ENCODE data around the gene VSTM5. TPM values are rescaled to one million over a fixed set of nuclear protein-coding genes. Genes with fewer than 3 reads are reported as not detected.

VSTM5 gene
- total and polyA plus RNA-seq, 4 donors: 0.05 TPM; not detected in 3

DNA sequence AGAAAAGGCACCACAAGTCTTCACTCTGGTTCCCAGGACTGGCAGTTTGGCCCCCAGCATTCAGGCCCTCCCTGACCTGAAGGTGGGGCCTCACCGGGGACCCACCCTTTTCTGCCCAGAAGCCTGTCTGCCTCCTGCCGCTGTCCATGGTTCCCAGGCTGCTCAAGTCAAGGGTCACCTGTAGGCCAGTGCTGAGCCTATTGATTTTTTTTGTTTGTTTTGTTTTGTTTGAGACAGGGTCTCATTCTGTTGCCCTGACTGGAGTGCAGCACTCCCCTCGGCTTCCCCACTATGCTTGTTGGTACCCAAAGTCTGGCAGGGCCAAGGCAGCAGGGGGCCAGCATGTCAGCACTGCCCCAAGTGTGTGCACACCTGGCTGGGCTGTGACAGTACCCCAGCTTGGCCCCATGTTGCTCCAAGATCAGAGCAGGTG, 77.4 kb downstream of the VSTM5 start:
- Histone ChIP-seq H3K4me3 (ENCODE audit: low read depth in 1 of 3, low read length in 3 of 3) (no peak overlapping the region), H3K27ac (ENCODE audit: low read depth in 1 of 2, low read length in 2 of 2) (no peak overlapping the region), H3K9me3 (ENCODE audit: control insufficient read depth in 4 of 4, low read length in 3 of 4) (no peaks in the 10 kb centered on the region), H3K36me3 (ENCODE audit: control insufficient read depth in 4 of 4, insufficient read depth in 3 of 4, low read depth in 1 of 4, low read length in 3 of 4) (peaks cover 0 to 2% (median 0%) of the 10 kb centered on the region in 4 donors), H3K4me1 (ENCODE audit: control insufficient read depth in 4 of 4, insufficient read depth in 4 of 4, low read length in 3 of 4) (no peaks in the 10 kb centered on the region), H3K9ac (ENCODE audit: low read depth in 1 of 2, low read length in 2 of 2) (no peak overlapping the region), H3K27me3 (ENCODE audit: control insufficient read depth in 4 of 4, insufficient read depth in 4 of 4, low read length in 3 of 4) (no peaks in the 10 kb centered on the region)
- 59% methylated on average over 3 of the region's 3 CpGs for WGBS
- no peak for DNase-seq (ENCODE audit: low spot score)
- TF ChIP-seq SP1 (IDR thresholded peaks at IDR 0.05) (no peak), FOXA1 (IDR thresholded peaks at IDR 0.05) (no peak), FOXA2 (IDR thresholded peaks at IDR 0.05) (no peak), REST (IDR thresholded peaks at IDR 0.05) (peak; percentile 93), TAF1 (conservative IDR thresholded peaks at IDR 0.05) (no peak)

DNA sequence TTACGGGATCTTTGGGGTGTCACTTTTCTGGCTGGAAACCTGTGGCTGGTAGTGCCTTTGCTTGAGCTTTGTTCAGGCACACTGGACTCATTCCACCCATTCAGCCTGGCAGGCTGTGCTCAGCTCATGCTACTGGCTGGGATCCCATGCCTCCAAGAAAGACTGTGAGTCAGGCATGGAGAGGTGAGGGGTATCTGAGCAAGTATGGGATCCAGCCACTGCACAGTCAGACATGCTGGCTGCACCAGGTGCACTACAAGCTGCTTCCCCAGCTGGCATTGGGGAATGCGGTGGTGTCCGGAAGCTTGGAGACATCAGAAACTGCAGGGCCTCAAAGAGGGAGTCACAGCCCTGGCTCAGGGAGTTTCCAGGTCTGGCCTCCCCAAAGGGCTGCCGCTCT, 78.3 kb downstream of the VSTM5 start:
- no peaks in the 10 kb centered on the region for H3K4me1 ChIP-seq (ENCODE audit: control insufficient read depth in 4 of 4, insufficient read depth in 4 of 4, low read length in 3 of 4)
- H3K4me3 ChIP-seq (ENCODE audit: low read depth in 1 of 3, low read length in 3 of 3): no peak overlapping the region
- TF ChIP-seq SP1 (IDR thresholded peaks at IDR 0.05) (no peak), ATF3 (IDR thresholded peaks at IDR 0.05) (no peak), NR2F2 (IDR thresholded peaks at IDR 0.05) (no peak), FOXA1 (IDR thresholded peaks at IDR 0.05) (no peak), RXRA (IDR thresholded peaks at IDR 0.05) (no peak)
- TF ChIP-seq, protein P1, sequence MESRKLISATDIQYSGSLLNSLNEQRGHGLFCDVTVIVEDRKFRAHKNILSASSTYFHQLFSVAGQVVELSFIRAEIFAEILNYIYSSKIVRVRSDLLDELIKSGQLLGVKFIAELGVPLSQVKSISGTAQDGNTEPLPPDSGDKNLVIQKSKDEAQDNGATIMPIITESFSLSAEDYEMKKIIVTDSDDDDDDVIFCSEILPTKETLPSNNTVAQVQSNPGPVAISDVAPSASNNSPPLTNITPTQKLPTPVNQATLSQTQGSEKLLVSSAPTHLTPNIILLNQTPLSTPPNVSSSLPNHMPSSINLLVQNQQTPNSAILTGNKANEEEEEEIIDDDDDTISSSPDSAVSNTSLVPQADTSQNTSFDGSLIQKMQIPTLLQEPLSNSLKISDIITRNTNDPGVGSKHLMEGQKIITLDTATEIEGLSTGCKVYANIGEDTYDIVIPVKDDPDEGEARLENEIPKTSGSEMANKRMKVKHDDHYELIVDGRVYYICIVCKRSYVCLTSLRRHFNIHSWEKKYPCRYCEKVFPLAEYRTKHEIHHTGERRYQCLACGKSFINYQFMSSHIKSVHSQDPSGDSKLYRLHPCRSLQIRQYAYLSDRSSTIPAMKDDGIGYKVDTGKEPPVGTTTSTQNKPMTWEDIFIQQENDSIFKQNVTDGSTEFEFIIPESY (IDR thresholded peaks at IDR 0.05): no peak
- no peak for DNase-seq (ENCODE audit: low spot score)
- H3K36me3 ChIP-seq (ENCODE audit: control insufficient read depth in 4 of 4, insufficient read depth in 3 of 4, low read depth in 1 of 4, low read length in 3 of 4): peaks cover 0 to 2% (median 0%) of the 10 kb centered on the region in 4 donors
- no peaks in the 10 kb centered on the region for H3K27me3 ChIP-seq (ENCODE audit: control insufficient read depth in 4 of 4, insufficient read depth in 4 of 4, low read length in 3 of 4)
- WGBS: 99% methylated on average over 4 of the region's 4 CpGs
- H3K9ac ChIP-seq (ENCODE audit: low read depth in 1 of 2, low read length in 2 of 2): no peak overlapping the region
- H3K9me3 ChIP-seq (ENCODE audit: control insufficient read depth in 4 of 4, low read length in 3 of 4): no peaks in the 10 kb centered on the region
- no peak overlapping the region for H3K27ac ChIP-seq (ENCODE audit: low read depth in 1 of 2, low read length in 2 of 2)

DNA sequence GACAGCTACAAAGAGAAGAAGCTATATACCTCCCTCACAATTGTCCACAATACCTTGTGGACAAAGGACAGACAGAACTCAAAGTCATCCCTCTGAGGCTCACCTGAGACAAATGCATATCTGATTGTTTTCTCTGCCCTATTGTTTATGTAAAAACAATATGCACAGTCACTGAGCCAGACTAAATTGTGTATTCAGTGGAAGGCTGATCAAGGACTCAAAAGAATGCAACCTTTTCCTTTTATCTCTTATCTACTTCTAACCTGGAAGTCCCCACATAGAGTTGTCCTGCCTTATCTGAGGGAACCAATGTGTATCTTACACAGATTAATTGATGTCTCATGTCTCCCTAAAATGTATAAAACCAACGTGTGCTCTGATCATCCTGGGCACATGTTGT, 80.3 kb downstream of the VSTM5 start:
- no peak for TF ChIP-seq HNF4G (IDR thresholded peaks at IDR 0.05)

More for the DNA sequence above, 80.3 kb downstream of the VSTM5 start:
- no peak for DNase-seq (ENCODE audit: low spot score)
- no peak overlapping the region for H3K27ac ChIP-seq (ENCODE audit: low read depth in 1 of 2, low read length in 2 of 2)
- H3K9me3 ChIP-seq (ENCODE audit: control insufficient read depth in 4 of 4, low read length in 3 of 4): no peaks in the 10 kb centered on the region
- H3K9ac ChIP-seq (ENCODE audit: low read depth in 1 of 2, low read length in 2 of 2): no peak overlapping the region
- peaks cover 0 to 2% (median 0%) of the 10 kb centered on the region in 4 donors for H3K4me1 ChIP-seq (ENCODE audit: control insufficient read depth in 4 of 4, insufficient read depth in 4 of 4, low read length in 3 of 4)
- WGBS: 62% methylated on average over 1 of the region's 1 CpG
- no peaks in the 10 kb centered on the region for H3K27me3 ChIP-seq (ENCODE audit: control insufficient read depth in 4 of 4, insufficient read depth in 4 of 4, low read length in 3 of 4)
- no peak overlapping the region for H3K4me3 ChIP-seq (ENCODE audit: low read depth in 1 of 3, low read length in 3 of 3)
- peaks cover 0 to 2% (median 0%) of the 10 kb centered on the region in 4 donors for H3K36me3 ChIP-seq (ENCODE audit: control insufficient read depth in 4 of 4, insufficient read depth in 3 of 4, low read depth in 1 of 4, low read length in 3 of 4)

Small RNA genes within 50 kb of the gene (small RNA-seq; reads per million reads assigned to genes)
- not detected for gene RF00019

Other genes starting within 250 kb of the VSTM5 start
- gene CEP295, start 188.9 kb downstream of the VSTM5 start, total RNA-seq: 10 to 100 TPM in 1 of 2 donors, 1 to 10 TPM in 1; 9.7 to 15.7 TPM
- 1 to 10 TPM; 1.6 to 1.8 TPM for gene CEP295, start 188.9 kb downstream of the VSTM5 start, polyA plus RNA-seq
- 10 to 100 TPM; 31.5 to 97.7 TPM for gene TAF1D, start 109.1 kb downstream of the VSTM5 start, total RNA-seq
- gene TAF1D, start 109.1 kb downstream of the VSTM5 start, polyA plus RNA-seq: 10 to 100 TPM; 18.2 to 27.9 TPM
- 100 to 1,000 TPM in 1 of 2 donors, 10 to 100 TPM in 1; 79.8 to 154 TPM for gene C11orf54, start 108.9 kb downstream of the VSTM5 start, total RNA-seq
- 100 to 1,000 TPM in 1 of 2 donors, 10 to 100 TPM in 1; 60.8 to 148 TPM for gene C11orf54, start 108.9 kb downstream of the VSTM5 start, polyA plus RNA-seq
- gene MED17, start 66.3 kb downstream of the VSTM5 start, total RNA-seq: 10 to 100 TPM; 10.0 to 12.7 TPM
- gene MED17, start 66.3 kb downstream of the VSTM5 start, polyA plus RNA-seq: 1 to 10 TPM; 2.8 to 5.0 TPM
- not detected for gene HEPHL1, start 170.7 kb upstream of the VSTM5 start, total RNA-seq
- under 1 TPM in 1 of 2 donors, not detected in 1; 0.19 TPM for gene HEPHL1, start 170.7 kb upstream of the VSTM5 start, polyA plus RNA-seq